Esophagus squamous epithelium (tissue), 4 donors: ENCODE measurements around the gene VAMP1.
"Not testable (repeated sequence)": the region's sequence is repeated elsewhere in the genome, so short reads cannot be mapped to it uniquely, and the experiment has no call there.

ENCODE experiments used
- POLR2A ChIP-seq, 4 donors: fragments of 450-650 bp; IDR thresholded peaks; one replicate each; pipeline ENCODE4 v1.6.1; 2017; ENCODE audit warnings: antibody characterized with exemption in 4 of 4, mild to moderate bottlenecking in 4 of 4, moderate library complexity in 3 of 4
- TF ChIP-seq, protein P1 (sequence below), 6 experiments: fragments of 450-650 bp in 4 of 6; fragments of 200-600 bp in 2 of 6; sonication (generic) in 2 of 6; IDR thresholded peaks; one replicate each; pipeline ENCODE4 v1.5.1; 2016 to 2019; ENCODE audit warnings: antibody characterized with exemption in 6 of 6, mild to moderate bottlenecking in 4 of 6, moderate library complexity in 4 of 6

DNA sequence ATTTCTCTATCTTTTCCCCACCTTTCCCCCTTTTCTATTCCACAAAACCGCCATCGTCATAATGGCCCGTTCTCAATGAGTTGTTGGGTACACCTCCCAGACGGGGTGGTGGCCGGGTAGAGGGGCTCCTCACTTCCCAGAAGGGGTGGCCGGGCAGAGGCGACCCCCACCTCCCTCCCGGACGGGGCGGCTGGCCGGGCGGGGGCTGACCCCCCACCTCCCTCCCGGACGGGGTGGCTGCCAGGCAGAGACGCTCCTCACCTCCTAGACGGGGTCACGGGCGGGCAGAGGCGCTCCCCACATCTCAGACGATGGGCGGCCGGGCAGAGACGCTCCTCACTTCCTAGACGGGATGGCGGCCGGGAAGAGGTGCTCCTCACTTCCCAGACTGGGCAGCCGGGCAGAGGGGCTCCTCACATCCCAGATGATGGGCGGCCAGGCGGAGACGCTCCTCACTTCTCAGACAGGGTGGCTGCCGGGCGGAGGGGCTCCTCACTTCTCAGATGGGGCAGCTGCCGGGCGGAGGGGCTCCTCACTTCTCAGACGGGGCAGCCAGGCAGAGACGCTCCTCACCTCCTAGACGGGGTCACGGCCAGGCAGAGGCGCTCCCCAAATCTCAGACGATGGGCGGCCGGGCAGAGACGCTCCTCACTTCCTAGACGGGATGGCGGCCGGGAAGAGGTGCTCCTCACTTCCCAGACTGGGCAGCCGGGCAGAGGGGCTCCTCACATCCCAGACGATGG is 4.9 kb upstream of the VAMP1 start:
- TF ChIP-seq POLR2A (IDR thresholded peaks at IDR 0.05), result not testable (repeated sequence)
- TF ChIP-seq, protein P1, sequence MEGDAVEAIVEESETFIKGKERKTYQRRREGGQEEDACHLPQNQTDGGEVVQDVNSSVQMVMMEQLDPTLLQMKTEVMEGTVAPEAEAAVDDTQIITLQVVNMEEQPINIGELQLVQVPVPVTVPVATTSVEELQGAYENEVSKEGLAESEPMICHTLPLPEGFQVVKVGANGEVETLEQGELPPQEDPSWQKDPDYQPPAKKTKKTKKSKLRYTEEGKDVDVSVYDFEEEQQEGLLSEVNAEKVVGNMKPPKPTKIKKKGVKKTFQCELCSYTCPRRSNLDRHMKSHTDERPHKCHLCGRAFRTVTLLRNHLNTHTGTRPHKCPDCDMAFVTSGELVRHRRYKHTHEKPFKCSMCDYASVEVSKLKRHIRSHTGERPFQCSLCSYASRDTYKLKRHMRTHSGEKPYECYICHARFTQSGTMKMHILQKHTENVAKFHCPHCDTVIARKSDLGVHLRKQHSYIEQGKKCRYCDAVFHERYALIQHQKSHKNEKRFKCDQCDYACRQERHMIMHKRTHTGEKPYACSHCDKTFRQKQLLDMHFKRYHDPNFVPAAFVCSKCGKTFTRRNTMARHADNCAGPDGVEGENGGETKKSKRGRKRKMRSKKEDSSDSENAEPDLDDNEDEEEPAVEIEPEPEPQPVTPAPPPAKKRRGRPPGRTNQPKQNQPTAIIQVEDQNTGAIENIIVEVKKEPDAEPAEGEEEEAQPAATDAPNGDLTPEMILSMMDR (IDR thresholded peaks at IDR 0.05), result not testable (repeated sequence)
